ENCODE data around the gene NR2F6.

- no peak for TF ChIP-seq CTCF (IDR thresholded peaks at IDR 0.05)
- no peak for TF ChIP-seq POLR2A (IDR thresholded peaks at IDR 0.05; ENCODE audit: low read length)
- no peak for TF ChIP-seq SREBF2 (IDR thresholded peaks at IDR 0.05)
- no peak for TF ChIP-seq MAX (IDR thresholded peaks at IDR 0.05)
- TF ChIP-seq RARB (CRISPR knock-in tag; IDR thresholded peaks at IDR 0.05): no peak
- TF ChIP-seq ELK1 (IDR thresholded peaks at IDR 0.05; ENCODE audit: low read depth, low read length): no peak
- TF ChIP-seq MAZ (IDR thresholded peaks at IDR 0.05; ENCODE audit: borderline replicate concordance, low read depth, low read length): no peak
- no peak for TF ChIP-seq EHMT2 (IDR thresholded peaks at IDR 0.05; ENCODE audit: low read depth)
- TF ChIP-seq SMC3 (IDR thresholded peaks at IDR 0.05): no peak
- no peak for TF ChIP-seq EP300 (IDR thresholded peaks at IDR 0.05)
- TF ChIP-seq RFX5 (IDR thresholded peaks at IDR 0.05): no peak
These were observed 20.9 kb upstream of the NR2F6 start for GRCh38 chr19:17266589-17266974.

All from A549 (cell line).